Epidermal melanocyte (primary cell): ENCODE data around the gene HS2ST1.
"Not testable (repeated sequence)": the region's sequence is repeated elsewhere in the genome, so short reads cannot be mapped to it uniquely, and the experiment has no call there.

ENCODE experiments used
- DNase-seq: peaks from one replicate; pipeline ENCODE4 v3.0.0; 2011; ENCODE audit warnings: low spot score; ENCODE audit not compliant: insufficient read length

HS2ST1 gene

GRCh38 chr1:86914601-86914997, at the start of gene HS2ST1:
Gene HS2ST1 (plus strand): TSS chr1:86914635.
- DNase-seq = no peak

- DNase-seq = no peak
Measured at GRCh38 chr1:86865973-86866637, 48.3 kb upstream of the HS2ST1 start.

- DNase-seq = no peak
Measured at GRCh38 chr1:86866665-86867064, 47.8 kb upstream of the HS2ST1 start.

- not testable (repeated sequence) for DNase-seq
Measured at GRCh38 chr1:86867278-86867677, 47.2 kb upstream of the HS2ST1 start.

- DNase-seq = no peak
Measured at GRCh38 chr1:86868477-86868876, 46.0 kb upstream of the HS2ST1 start.

- DNase-seq = no peak
Measured at GRCh38 chr1:86871001-86871400, 43.4 kb upstream of the HS2ST1 start.

- DNase-seq = no peak
Measured at GRCh38 chr1:86872086-86872485, 42.3 kb upstream of the HS2ST1 start.

GRCh38 chr1:86875722-86876121, 38.7 kb upstream of the HS2ST1 start:
- DNase-seq = no peak

GRCh38 chr1:86887479-86888162, 26.8 kb upstream of the HS2ST1 start:
- DNase-seq = no peak

- DNase-seq = no peak
Measured at GRCh38 chr1:86888327-86888726, 26.1 kb upstream of the HS2ST1 start.

- not testable (repeated sequence) for DNase-seq
Measured at GRCh38 chr1:86899401-86899800, 15.0 kb upstream of the HS2ST1 start.

GRCh38 chr1:86905875-86906274, 8.6 kb upstream of the HS2ST1 start:
- DNase-seq = no peak

- no peak for DNase-seq
Measured at GRCh38 chr1:86906419-86906818, 8.0 kb upstream of the HS2ST1 start.

GRCh38 chr1:86912281-86912900, 2.0 kb upstream of the HS2ST1 start:
- DNase-seq = no peak

GRCh38 chr1:86913399-86913895, 988 bp upstream of the HS2ST1 start:
- no peak for DNase-seq

GRCh38 chr1:86913896-86914600, 387 bp upstream of the HS2ST1 start, which contains the start of gene SELENOF:
Gene SELENOF (minus strand): TSS chr1:86914126. CDS start chr1:86914111, 15 bp downstream.
- DNase-seq = peak; percentile 93

- no peak for DNase-seq
Measured at GRCh38 chr1:86914998-86915736, 732 bp downstream of the HS2ST1 start.

GRCh38 chr1:86915737-86916235, 1.4 kb downstream of the HS2ST1 start:
- no peak for DNase-seq

GRCh38 chr1:86916752-86917151, 2.3 kb downstream of the HS2ST1 start:
- no peak for DNase-seq

- no peak for DNase-seq
Measured at GRCh38 chr1:86922445-86922844, 8.0 kb downstream of the HS2ST1 start.
